Measurements from ENCODE around the gene CDX2. TPM values are rescaled to one million over a fixed set of nuclear protein-coding genes. Genes with fewer than 3 reads are reported as not detected.

Gene CDX2
- total and polyA plus RNA-seq, 2 experiments from 2014 or later: not detected

- no peak overlapping the region for H3K27ac Mint-ChIP-seq
- H3K27me3 Mint-ChIP-seq (ENCODE audit: insufficient read depth, low read depth, poor library complexity): peaks cover 99% of the 10 kb centered on the region
- peak overlapping the region; percentile 30; the same call in 1 of the 3 replicates for H3K4me3 Mint-ChIP-seq
- Histone ChIP-seq H3K79me2 (replicated peaks; ENCODE audit: insufficient read depth) (no peaks in the 10 kb centered on the region), H3K4me1 (ENCODE audit: insufficient read depth) (peaks cover 61% of the 10 kb centered on the region), H3K27me3 (ENCODE audit: insufficient read depth) (peaks cover 100% of the 10 kb centered on the region), H3K4me2 (peak overlapping the region; percentile 82; the same call in 1 of the 2 replicates), H2AFZ (no peak overlapping the region), H3K9me2 (ENCODE audit: insufficient read depth) (no peaks in the 10 kb centered on the region), H3K27ac (ENCODE audit: low read depth) (no peak overlapping the region), H4K20me1 (replicated peaks; ENCODE audit: insufficient read depth) (peaks cover 38% of the 10 kb centered on the region), H3K36me3 (ENCODE audit: insufficient read depth) (no peaks in the 10 kb centered on the region), H3K4me3 (0 out of 2 replicates have a peak overlapping the region, but pooled peaks have one; percentile 55), H3F3A (replicated peaks; ENCODE audit: low read depth) (peaks cover 47% of the 10 kb centered on the region)
- DNase-seq (ENCODE audit: low spot score) (no peak), ATAC-seq (no peak)
- H3K36me3 Mint-ChIP-seq (ENCODE audit: low read depth): no peaks in the 10 kb centered on the region; the same call in 2 of the 3 replicates
- H3K4me1 Mint-ChIP-seq: peaks cover 51% of the 10 kb centered on the region
- TF ChIP-seq JUNB (IDR thresholded peaks at IDR 0.05; ENCODE audit: unreplicated experiment): no peak
- TF ChIP-seq EZH2phosphoT487 (IDR thresholded peaks at IDR 0.05; ENCODE audit: unreplicated experiment): peak; percentile 8
- no peaks in the 10 kb centered on the region; the same call in 2 of the 3 replicates for H3K9me3 Mint-ChIP-seq
Observed at GRCh38 chr13:27962982-27963381, 6.1 kb downstream of the CDX2 start.

GRCh38 chr13:27962128-27962841 lies 6.8 kb downstream of the CDX2 start:
- Mint-ChIP-seq H3K9me3 (no peaks in the 10 kb centered on the region; the same call in 2 of the 3 replicates), H3K4me1 (peaks cover 44% of the 10 kb centered on the region), H3K36me3 (ENCODE audit: low read depth) (no peaks in the 10 kb centered on the region), H3K27ac (no peak overlapping the region), H3K27me3 (ENCODE audit: insufficient read depth, low read depth, poor library complexity) (peaks cover 99% of the 10 kb centered on the region), H3K4me3 (peak overlapping the region; percentile 60)
- no peaks in the 10 kb centered on the region for H3K9me2 ChIP-seq (ENCODE audit: insufficient read depth)
- H2AFZ ChIP-seq: no peak overlapping the region
- no peak for ATAC-seq
- H3K36me3 ChIP-seq (ENCODE audit: insufficient read depth): no peaks in the 10 kb centered on the region
- peaks cover 35% of the 10 kb centered on the region for H4K20me1 ChIP-seq (replicated peaks; ENCODE audit: insufficient read depth)
- DNase-seq (ENCODE audit: low spot score): peak; percentile 56
- peaks cover 100% of the 10 kb centered on the region for H3K27me3 ChIP-seq (ENCODE audit: insufficient read depth)
- H3K27ac ChIP-seq (ENCODE audit: low read depth): no peak overlapping the region
- TF ChIP-seq ETS1 (IDR thresholded peaks at IDR 0.05) (no peak), EZH2 (IDR thresholded peaks at IDR 0.05; ENCODE audit: low read depth, unreplicated experiment) (peak; percentile 43), EZH2phosphoT487 (IDR thresholded peaks at IDR 0.05; ENCODE audit: unreplicated experiment) (no peak)
- peaks cover 46% of the 10 kb centered on the region for H3F3A ChIP-seq (replicated peaks; ENCODE audit: low read depth)
- no peaks in the 10 kb centered on the region for H3K79me2 ChIP-seq (replicated peaks; ENCODE audit: insufficient read depth)
- peaks cover 56% of the 10 kb centered on the region for H3K4me1 ChIP-seq (ENCODE audit: insufficient read depth)
- H3K4me3 ChIP-seq: peak overlapping the region; percentile 55
- peak overlapping the region; percentile 82 for H3K4me2 ChIP-seq

GRCh38 chr13:27961227-27962085 lies 7.7 kb downstream of the CDX2 start:
- H3K27me3 Mint-ChIP-seq (ENCODE audit: insufficient read depth, low read depth, poor library complexity): peaks cover 98% of the 10 kb centered on the region
- peak overlapping the region; percentile 60 for H3K4me3 Mint-ChIP-seq
- peak; percentile 76 for DNase-seq (ENCODE audit: low spot score)

More at GRCh38 chr13:27961227-27962085, 7.7 kb downstream of the CDX2 start:
- Mint-ChIP-seq H3K4me1 (peaks cover 39% of the 10 kb centered on the region), H3K27ac (no peak overlapping the region), H3K36me3 (ENCODE audit: low read depth) (no peaks in the 10 kb centered on the region), H3K9me3 (no peaks in the 10 kb centered on the region; the same call in 2 of the 3 replicates)
- peak overlapping the region; percentile 66; the same call in 1 of the 2 replicates for H2AFZ ChIP-seq
- no peak overlapping the region for H3K27ac ChIP-seq (ENCODE audit: low read depth)
- H3K4me3 ChIP-seq: peak overlapping the region; percentile 55
- H3K4me2 ChIP-seq: peak overlapping the region; percentile 82
- no peaks in the 10 kb centered on the region for H3K9me2 ChIP-seq (ENCODE audit: insufficient read depth)
- peaks cover 100% of the 10 kb centered on the region for H3K27me3 ChIP-seq (ENCODE audit: insufficient read depth)
- H3F3A ChIP-seq (replicated peaks; ENCODE audit: low read depth): peaks cover 41% of the 10 kb centered on the region
- H4K20me1 ChIP-seq (replicated peaks; ENCODE audit: insufficient read depth): peaks cover 36% of the 10 kb centered on the region
- H3K36me3 ChIP-seq (ENCODE audit: insufficient read depth): no peaks in the 10 kb centered on the region
- H3K79me2 ChIP-seq (replicated peaks; ENCODE audit: insufficient read depth): no peaks in the 10 kb centered on the region
- ATAC-seq: peak; percentile 18
- H3K4me1 ChIP-seq (ENCODE audit: insufficient read depth): peaks cover 47% of the 10 kb centered on the region
- TF ChIP-seq EZH2phosphoT487 (IDR thresholded peaks at IDR 0.05; ENCODE audit: unreplicated experiment) (peak; percentile 38), EZH2 (IDR thresholded peaks at IDR 0.05; ENCODE audit: low read depth, unreplicated experiment) (peak; percentile 85), CREB1 (CRISPR knock-in tag; IDR thresholded peaks at IDR 0.05; ENCODE audit: low read depth) (no peak), REST (IDR thresholded peaks at IDR 0.05; ENCODE audit: unreplicated experiment) (no peak), NANOG (IDR thresholded peaks at IDR 0.05; ENCODE audit: borderline replicate concordance) (peak; percentile 50; the same call in 1 of the 2 replicates), ETS1 (IDR thresholded peaks at IDR 0.05) (no peak), ZNF331 (CRISPR knock-in tag; IDR thresholded peaks at IDR 0.05; ENCODE audit: low read depth) (no peak)
